ENCODE data around the gene LHFPL3. TPM values are rescaled to one million over a fixed set of nuclear protein-coding genes. Genes with fewer than 3 reads are reported as not detected.

LHFPL3 gene
- total and polyA plus RNA-seq, 12 donors: 0.14 TPM; not detected in 11

DNA sequence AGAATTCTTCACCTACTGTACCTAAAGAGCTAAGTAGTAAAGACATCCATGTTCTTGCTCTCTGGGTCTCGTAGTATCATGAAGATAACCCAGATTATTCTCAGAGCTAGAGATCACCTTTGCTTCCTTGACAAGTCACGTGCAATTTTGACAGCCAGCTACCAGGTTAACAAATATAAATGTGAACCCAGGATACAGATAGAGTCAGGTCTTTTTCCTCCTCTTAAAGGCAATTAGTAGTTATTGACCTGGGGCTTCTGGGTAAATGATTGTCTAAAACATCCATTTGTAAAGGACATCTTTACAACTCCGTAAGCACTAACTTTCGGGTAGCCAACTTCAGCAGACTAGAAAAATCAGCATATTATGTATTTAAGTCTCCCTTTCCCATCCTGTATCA lies 28.8 kb downstream of the LHFPL3 start:
- Histone ChIP-seq H3K27ac (no peak overlapping the region), H3K36me3 (replicated peaks in 1 of 2) (no peaks in the 10 kb centered on the region), H3K27me3 (no peaks in the 10 kb centered on the region), H3K4me1 (replicated peaks in 1 of 2) (no peaks in the 10 kb centered on the region), H3K9me3 (replicated peaks in 1 of 3) (no peaks in the 10 kb centered on the region), H3K4me3 (no peak overlapping the region)
- no peak for TF ChIP-seq POLR2A (IDR thresholded peaks at IDR 0.05)
- TF ChIP-seq, protein P1, sequence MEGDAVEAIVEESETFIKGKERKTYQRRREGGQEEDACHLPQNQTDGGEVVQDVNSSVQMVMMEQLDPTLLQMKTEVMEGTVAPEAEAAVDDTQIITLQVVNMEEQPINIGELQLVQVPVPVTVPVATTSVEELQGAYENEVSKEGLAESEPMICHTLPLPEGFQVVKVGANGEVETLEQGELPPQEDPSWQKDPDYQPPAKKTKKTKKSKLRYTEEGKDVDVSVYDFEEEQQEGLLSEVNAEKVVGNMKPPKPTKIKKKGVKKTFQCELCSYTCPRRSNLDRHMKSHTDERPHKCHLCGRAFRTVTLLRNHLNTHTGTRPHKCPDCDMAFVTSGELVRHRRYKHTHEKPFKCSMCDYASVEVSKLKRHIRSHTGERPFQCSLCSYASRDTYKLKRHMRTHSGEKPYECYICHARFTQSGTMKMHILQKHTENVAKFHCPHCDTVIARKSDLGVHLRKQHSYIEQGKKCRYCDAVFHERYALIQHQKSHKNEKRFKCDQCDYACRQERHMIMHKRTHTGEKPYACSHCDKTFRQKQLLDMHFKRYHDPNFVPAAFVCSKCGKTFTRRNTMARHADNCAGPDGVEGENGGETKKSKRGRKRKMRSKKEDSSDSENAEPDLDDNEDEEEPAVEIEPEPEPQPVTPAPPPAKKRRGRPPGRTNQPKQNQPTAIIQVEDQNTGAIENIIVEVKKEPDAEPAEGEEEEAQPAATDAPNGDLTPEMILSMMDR (IDR thresholded peaks at IDR 0.05): no peak
- WGBS, 4 donors: 74 to 84% (median 81%) methylated on average over 4 of the region's 4 CpGs
- intact Hi-C loops (cut with DNase I): no loop called here
- DNase-seq: no peak

DNA sequence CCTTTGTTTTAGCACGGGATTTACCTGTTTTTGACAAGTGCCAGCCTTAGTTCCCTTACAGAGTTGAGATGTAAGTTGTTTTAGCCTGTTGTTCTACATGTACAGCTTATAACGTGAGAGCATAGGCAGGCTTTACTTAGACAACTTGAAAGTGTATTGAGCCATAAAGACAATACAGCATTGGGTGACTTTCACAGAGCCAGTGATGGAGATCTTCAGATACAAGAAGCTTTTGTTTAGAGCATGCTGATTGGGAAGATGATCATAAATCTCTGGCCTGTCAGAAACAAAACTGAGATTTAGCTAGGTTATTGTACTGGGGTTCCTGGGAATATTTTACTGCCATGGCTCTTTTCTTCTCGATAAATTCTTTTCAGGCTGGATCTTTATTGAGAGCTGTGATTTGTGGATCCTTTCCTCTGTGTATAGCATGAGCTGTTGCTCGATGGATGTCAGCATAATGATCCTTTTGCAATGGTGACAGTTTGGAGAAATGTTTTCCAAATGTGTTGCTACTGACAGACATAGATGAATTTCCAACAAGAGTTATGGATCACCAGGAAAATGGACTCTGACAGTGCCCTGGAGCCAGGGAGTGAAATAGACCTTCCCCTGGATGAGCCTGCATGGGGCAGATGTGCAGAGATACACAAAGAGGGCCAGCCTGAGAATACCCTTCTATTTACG lies 30.2 kb downstream of the LHFPL3 start:
- no peak for TF ChIP-seq POLR2A (IDR thresholded peaks at IDR 0.05)
- TF ChIP-seq, protein P1 (IDR thresholded peaks at IDR 0.05): no peak
- intact Hi-C loops (cut with DNase I): no loop called here
- no peaks in the 10 kb centered on the region for H3K9me3 ChIP-seq (replicated peaks in 1 of 3)
- H3K4me3 ChIP-seq: no peak overlapping the region
- H3K27me3 ChIP-seq: no peaks in the 10 kb centered on the region
- no peak for DNase-seq
- no peaks in the 10 kb centered on the region for H3K36me3 ChIP-seq (replicated peaks in 1 of 2)
- H3K27ac ChIP-seq: no peak overlapping the region
- H3K4me1 ChIP-seq (replicated peaks in 1 of 2): no peaks in the 10 kb centered on the region
- 60 to 72% (median 65%) methylated on average over 5 of the region's 5 CpGs for WGBS, 4 donors

GRCh38 chr7:104362756-104363155 lies 34.4 kb downstream of the LHFPL3 start:
- no peaks in the 10 kb centered on the region for H3K36me3 ChIP-seq (replicated peaks in 1 of 2)
- H3K27ac ChIP-seq: no peak overlapping the region
- TF ChIP-seq, protein P1 (IDR thresholded peaks at IDR 0.05): no peak
- TF ChIP-seq POLR2A (IDR thresholded peaks at IDR 0.05): no peak
- no peaks in the 10 kb centered on the region for H3K9me3 ChIP-seq (replicated peaks in 1 of 3)
- no peak overlapping the region for H3K4me3 ChIP-seq
- intact Hi-C loops (cut with DNase I): no loop called here
- DNase-seq: no peak
- WGBS, 4 donors: 20 to 39% (median 34%) methylated on average over 1 of the region's 1 CpG
- H3K4me1 ChIP-seq (replicated peaks in 1 of 2): no peaks in the 10 kb centered on the region
- H3K27me3 ChIP-seq: no peaks in the 10 kb centered on the region

GRCh38 chr7:104363355-104363754 lies 35.0 kb downstream of the LHFPL3 start:
- WGBS, 4 donors: 68 to 75% (median 71%) methylated on average over 5 of the region's 5 CpGs
- Histone ChIP-seq H3K27ac (no peak overlapping the region), H3K4me3 (no peak overlapping the region), H3K4me1 (replicated peaks in 1 of 2) (no peaks in the 10 kb centered on the region), H3K27me3 (no peaks in the 10 kb centered on the region), H3K9me3 (replicated peaks in 1 of 3) (no peaks in the 10 kb centered on the region), H3K36me3 (replicated peaks in 1 of 2) (no peaks in the 10 kb centered on the region)
- TF ChIP-seq, protein P1 (IDR thresholded peaks at IDR 0.05): no peak
- TF ChIP-seq POLR2A (IDR thresholded peaks at IDR 0.05): no peak
- intact Hi-C loops (cut with DNase I): no loop called here
- no peak for DNase-seq

All from adrenal gland (tissue), 12 donors.